ENCODE results near the gene MATCAP1. TPM values are rescaled to one million over a fixed set of nuclear protein-coding genes. Genes with fewer than 3 reads are reported as not detected.

Gene MATCAP1
- total and polyA plus RNA-seq, 2 of the 13 experiments (the other 11 are each of a cell fraction or from before 2014, with no cell fraction given): 11.2 to 24.5 TPM

- TF ChIP-seq LCORL (IDR thresholded peaks at IDR 0.05): no peak
- TF ChIP-seq LCORL (CRISPR knock-in tag; IDR thresholded peaks at IDR 0.05): no peak
- TF ChIP-seq THYN1 (CRISPR knock-in tag; IDR thresholded peaks at IDR 0.05; ENCODE audit: borderline replicate concordance, low read depth): no peak
- peak; percentile 72; the same call in 1 of the 2 replicates for TF ChIP-seq HNRNPL (IDR thresholded peaks at IDR 0.05; ENCODE audit: low read depth, low read length)
- TF ChIP-seq TGIF2 (CRISPR knock-in tag; IDR thresholded peaks at IDR 0.05): no peak
- peak; percentile 41; the same call in 1 of the 2 replicates for TF ChIP-seq ZSCAN21 (CRISPR knock-in tag; IDR thresholded peaks at IDR 0.05; ENCODE audit: borderline replicate concordance)
- TF ChIP-seq ZNF33B (CRISPR knock-in tag; IDR thresholded peaks at IDR 0.05): no peak
- no peak for TF ChIP-seq SMARCC2 (IDR thresholded peaks at IDR 0.05)
- TF ChIP-seq MLXIP (CRISPR knock-in tag; IDR thresholded peaks at IDR 0.05; ENCODE audit: borderline replicate concordance): no peak
- no peak for TF ChIP-seq RBM22 (optimal IDR thresholded peaks at IDR 0.05; ENCODE audit: low read length)
- TF ChIP-seq RAD21 (CRISPR knock-in tag; IDR thresholded peaks at IDR 0.05): 0 out of 2 replicates have a peak, but pooled peaks have one; percentile 15
- no peak for TF ChIP-seq ZNF609 (CRISPR knock-in tag; IDR thresholded peaks at IDR 0.05; ENCODE audit: borderline replicate concordance)
Measured at GRCh38 chr16:67179421-67180080, 4.2 kb downstream of the MATCAP1 start (continued).

Data from HepG2 (cell line).